Midbrain (tissue), 1 donor: ENCODE results near the gene B4GALT5.
"Not testable (repeated sequence)": the region's sequence is repeated elsewhere in the genome, so short reads cannot be mapped to it uniquely, and the experiment has no call there.

Source experiments
- DNase-seq: peaks from one replicate; lab custom pipeline; 2025; lab: John Stamatoyannopoulos, UW

The B4GALT5 gene

GRCh38 chr20:49713753-49714712 lies at the start of gene B4GALT5:
Gene B4GALT5 (minus strand): TSS chr20:49713878. CDS start chr20:49713690, 188 bp downstream.
- peak; percentile 81 for DNase-seq

GRCh38 chr20:49762940-49763766 lies 49.5 kb upstream of the B4GALT5 start:
- DNase-seq, result no peak

GRCh38 chr20:49761888-49762287 lies 48.2 kb upstream of the B4GALT5 start:
- not testable (repeated sequence) for DNase-seq

GRCh38 chr20:49759266-49759950 lies 45.7 kb upstream of the B4GALT5 start:
- DNase-seq, result no peak

GRCh38 chr20:49758781-49759180 lies 45.1 kb upstream of the B4GALT5 start:
- DNase-seq, result no peak

GRCh38 chr20:49757597-49757996 lies 43.9 kb upstream of the B4GALT5 start:
- DNase-seq, result no peak

GRCh38 chr20:49756241-49756640 lies 42.6 kb upstream of the B4GALT5 start:
- DNase-seq, result no peak

GRCh38 chr20:49754596-49754995 lies 40.9 kb upstream of the B4GALT5 start:
- DNase-seq, result no peak

GRCh38 chr20:49753133-49753532 lies 39.5 kb upstream of the B4GALT5 start:
- no peak for DNase-seq

GRCh38 chr20:49752201-49752903 lies 38.7 kb upstream of the B4GALT5 start:
- no peak for DNase-seq

GRCh38 chr20:49751397-49751736 lies 37.7 kb upstream of the B4GALT5 start:
- no peak for DNase-seq

GRCh38 chr20:49750611-49751396 lies 37.1 kb upstream of the B4GALT5 start:
- no peak for DNase-seq

- DNase-seq, result no peak
Measured at GRCh38 chr20:49749625-49750024, 35.9 kb upstream of the B4GALT5 start.

- no peak for DNase-seq
Measured at GRCh38 chr20:49748525-49748838, 34.8 kb upstream of the B4GALT5 start.

GRCh38 chr20:49747707-49748524 lies 34.2 kb upstream of the B4GALT5 start:
- DNase-seq, result peak; percentile 44

- no peak for DNase-seq
Measured at GRCh38 chr20:49742948-49743347, 29.3 kb upstream of the B4GALT5 start.

GRCh38 chr20:49741977-49742376 lies 28.3 kb upstream of the B4GALT5 start:
- no peak for DNase-seq

- no peak for DNase-seq
Measured at GRCh38 chr20:49740807-49741206, 27.1 kb upstream of the B4GALT5 start.

- no peak for DNase-seq
Measured at GRCh38 chr20:49739042-49739441, 25.4 kb upstream of the B4GALT5 start.

GRCh38 chr20:49737260-49737659 lies 23.6 kb upstream of the B4GALT5 start:
- DNase-seq, result no peak
